GM23338 (cell line): ENCODE measurements around the gene GPR137C. TPM values are rescaled to one million over a fixed set of nuclear protein-coding genes. Genes with fewer than 3 reads are reported as not detected.

ENCODE experiments used
- ATAC-seq: fragments of 200-7000 bp; cut with Tn5 transposase; 3 replicates; pipeline ENCODE4 v1.9.1; 2020
- DNase-seq: peaks from one replicate; pipeline ENCODE4 v3.0.0-alpha.2; 2015; ENCODE audit warnings: low spot score
- H2AFZ ChIP-seq: fragments of 200-600 bp; sonication (generic); 2 replicates; pipeline ENCODE4 v1.8.0; 2016; ENCODE audit warnings: antibody characterized with exemption, mild to moderate bottlenecking, moderate library complexity
- H3F3A ChIP-seq: fragments of 200-600 bp; sonication (generic); replicated peaks from 2 replicates; pipeline ENCODE4 v1.8.0; 2017; ENCODE audit warnings: antibody characterized with exemption, mixed run types, low read depth
- H3K27ac ChIP-seq: fragments of 200-600 bp; sonication (generic); 2 replicates; pipeline ENCODE4 v1.6.1; 2016; ENCODE audit warnings: low read depth
- H3K27me3 ChIP-seq: fragments of 200-600 bp; sonication (generic); 2 replicates; pipeline ENCODE4 v1.8.0; 2016; ENCODE audit warnings: mild to moderate bottlenecking, mixed run types, moderate library complexity; ENCODE audit not compliant: insufficient read depth
- H3K36me3 ChIP-seq: fragments of 200-600 bp; sonication (generic); 2 replicates; pipeline ENCODE4 v1.8.0; 2016; ENCODE audit warnings: mild to moderate bottlenecking; ENCODE audit not compliant: insufficient read depth
- H3K4me1 ChIP-seq: fragments of 200-600 bp; sonication (generic); 2 replicates; pipeline ENCODE4 v1.8.0; 2016; ENCODE audit warnings: mild to moderate bottlenecking, moderate library complexity; ENCODE audit not compliant: insufficient read depth
- H3K4me2 ChIP-seq: fragments of 200-600 bp; sonication (generic); 2 replicates; pipeline ENCODE4 v1.7.1; 2017; ENCODE audit warnings: mixed run types
- H3K4me3 ChIP-seq: fragments of 200-600 bp; sonication (generic); 2 replicates; pipeline ENCODE4 v1.6.1; 2016; ENCODE audit warnings: mixed run types
- H3K79me2 ChIP-seq: fragments of 200-600 bp; sonication (generic); replicated peaks from 2 replicates; pipeline ENCODE4 v1.8.0; 2017; ENCODE audit warnings: mild to moderate bottlenecking; ENCODE audit not compliant: insufficient read depth
- H3K9me2 ChIP-seq: fragments of 200-600 bp; sonication (generic); 2 replicates; pipeline ENCODE4 v1.8.0; 2017; ENCODE audit not compliant: insufficient read depth
- H4K20me1 ChIP-seq: fragments of 200-600 bp; sonication (generic); replicated peaks from 2 replicates; pipeline ENCODE4 v1.8.0; 2017; ENCODE audit warnings: mild to moderate bottlenecking; ENCODE audit not compliant: insufficient read depth
- H3K27ac Mint-ChIP-seq: 2 replicates; pipeline ENCODE4 v1.8.0; 2020; ENCODE audit warnings: inconsistent platforms, mild to moderate bottlenecking, moderate library complexity, mixed read lengths
- H3K27me3 Mint-ChIP-seq: 3 replicates; pipeline ENCODE4 v1.8.0; 2022; ENCODE audit warnings: low read depth, mild to moderate bottlenecking, moderate library complexity, mixed read lengths, inconsistent platforms; ENCODE audit not compliant: insufficient read depth, poor library complexity
- H3K36me3 Mint-ChIP-seq: 3 replicates; pipeline ENCODE4 v1.8.0; 2021; ENCODE audit warnings: low read depth, mild to moderate bottlenecking, inconsistent platforms, moderate library complexity, mixed read lengths
- H3K4me1 Mint-ChIP-seq: 3 replicates; pipeline ENCODE4 v1.8.0; 2020; ENCODE audit warnings: mild to moderate bottlenecking, inconsistent platforms, mixed read lengths
- H3K4me3 Mint-ChIP-seq: 3 replicates; pipeline ENCODE4 v1.8.0; 2021; ENCODE audit warnings: moderate library complexity, mild to moderate bottlenecking, inconsistent platforms, mixed read lengths
- H3K9me3 Mint-ChIP-seq: 3 replicates; pipeline ENCODE4 v1.8.0; 2020; ENCODE audit warnings: moderate library complexity, mild to moderate bottlenecking, inconsistent platforms, mixed read lengths
- CREB1 ChIP-seq: fragments of 250-450 bp; sonication (Bioruptor Pico); IDR thresholded peaks from 2 replicates; pipeline ENCODE4 v1.5.0; 2020; ENCODE audit warnings: low read depth, mild to moderate bottlenecking, moderate library complexity
- EZH2 ChIP-seq: fragments of 200-600 bp; sonication (generic); IDR thresholded peaks from one replicate; pipeline ENCODE4 v1.8.0; 2017; ENCODE audit warnings: antibody characterized with exemption, mild to moderate bottlenecking, low read depth; ENCODE audit not compliant: unreplicated experiment
- JUNB ChIP-seq: IDR thresholded peaks from one replicate; pipeline ENCODE4 v1.6.1; 2016; ENCODE audit warnings: antibody characterized with exemption; ENCODE audit not compliant: unreplicated experiment
- NANOG ChIP-seq: IDR thresholded peaks from 2 replicates; pipeline ENCODE4 v1.6.1; 2016; ENCODE audit warnings: antibody characterized with exemption, borderline replicate concordance
- POLR2AphosphoS5 ChIP-seq: IDR thresholded peaks from 2 replicates; pipeline ENCODE4 v1.6.1; 2016; ENCODE audit warnings: antibody characterized with exemption, low read depth
- REST ChIP-seq: IDR thresholded peaks from one replicate; pipeline ENCODE4 v1.6.1; 2018; ENCODE audit warnings: antibody characterized with exemption; ENCODE audit not compliant: unreplicated experiment
- STAT1 ChIP-seq: IDR thresholded peaks from one replicate; pipeline ENCODE4 v1.6.1; 2016; ENCODE audit warnings: antibody characterized with exemption; ENCODE audit not compliant: unreplicated experiment
- ZNF114 ChIP-seq: fragments of 250-450 bp; sonication (Bioruptor Pico); IDR thresholded peaks from 2 replicates; pipeline ENCODE4 v1.5.0; 2020; ENCODE audit warnings: mild to moderate bottlenecking, moderate library complexity
- ZNF331 ChIP-seq: fragments of 250-450 bp; sonication (Bioruptor Pico); IDR thresholded peaks from 2 replicates; pipeline ENCODE4 v1.5.0; 2020; ENCODE audit warnings: low read depth, mild to moderate bottlenecking, moderate library complexity
- polyA plus RNA-seq: library from polyadenylated mRNA; unstranded; fragments of >200 nt; fragmentation: Nextera tagmentation; extraction: Ambion mirVana; gene quantifications from 2 replicates; pipeline ENCODE4 v1.2.1, GENCODE V29; 2016
- total RNA-seq: library from RNA; depleted of rRNA; stranded (reverse); fragments of >200 nt; shearing (Covaris generic); gene quantifications from 2 replicates; pipeline ENCODE4 v1.2.3, GENCODE V29; 2014
- TF ChIP-seq, protein P1 (sequence below), 2 experiments: fragments of 200-600 bp in 1 of 2; sonication (generic) in 1 of 2; conservative IDR thresholded peaks; 2 replicates each; pipeline versions ENCODE4 v1.5.1 to v1.6.1; 2016 to 2017; ENCODE audit warnings: antibody characterized with exemption in 2 of 2, low read depth in 2 of 2, mild to moderate bottlenecking in 2 of 2, moderate library complexity in 1 of 2
- TF ChIP-seq, protein P2 (sequence below): fragments of 250-450 bp; sonication (Bioruptor Pico); IDR thresholded peaks from 2 replicates; pipeline ENCODE4 v1.5.0; 2020; ENCODE audit warnings: mild to moderate bottlenecking, moderate library complexity

The GPR137C gene
- total and polyA plus RNA-seq, 2 experiments from 2014 or later, result 2.2 to 5.2 TPM

DNA sequence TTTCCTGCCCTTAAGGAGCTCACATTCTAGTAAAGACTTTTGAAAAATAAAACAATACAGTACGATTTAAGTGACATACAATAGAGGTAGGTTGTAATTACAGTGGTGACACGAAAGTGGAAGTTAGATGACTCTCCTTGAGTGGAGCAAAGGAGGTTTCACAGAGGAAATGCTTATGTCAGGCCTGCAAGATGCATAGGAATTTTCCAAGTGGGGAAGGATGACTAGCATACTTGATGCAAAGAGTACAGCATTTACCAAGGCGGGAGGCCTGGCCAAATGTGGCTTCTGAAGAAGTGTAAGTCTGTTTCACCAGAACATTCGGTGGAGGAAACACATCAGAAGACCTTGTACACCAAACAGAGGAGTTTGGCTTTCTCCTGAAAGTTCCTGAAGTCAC, 87.5 kb downstream of the GPR137C start (continued):
- TF ChIP-seq REST (no peak), ZNF331 (no peak)

DNA sequence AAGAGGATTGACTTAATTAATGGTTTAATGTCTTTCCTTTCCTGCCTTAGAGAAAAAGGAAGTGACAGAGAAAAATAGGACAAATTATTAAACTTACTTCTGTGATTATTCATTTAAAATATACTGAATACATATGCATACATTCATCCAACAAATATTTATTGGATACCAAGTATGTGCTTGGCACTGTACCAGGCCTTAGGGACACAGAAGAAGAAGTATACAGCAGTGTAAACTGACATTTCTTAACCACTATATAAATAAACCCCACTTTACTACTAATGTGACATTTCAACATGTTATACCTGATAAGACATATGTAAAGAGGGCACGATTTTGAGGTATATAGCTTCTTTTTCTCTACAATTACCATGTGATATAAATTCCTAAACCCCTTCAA, 89.1 kb downstream of the GPR137C start:
- no peak for ATAC-seq
- TF ChIP-seq, protein P1, sequence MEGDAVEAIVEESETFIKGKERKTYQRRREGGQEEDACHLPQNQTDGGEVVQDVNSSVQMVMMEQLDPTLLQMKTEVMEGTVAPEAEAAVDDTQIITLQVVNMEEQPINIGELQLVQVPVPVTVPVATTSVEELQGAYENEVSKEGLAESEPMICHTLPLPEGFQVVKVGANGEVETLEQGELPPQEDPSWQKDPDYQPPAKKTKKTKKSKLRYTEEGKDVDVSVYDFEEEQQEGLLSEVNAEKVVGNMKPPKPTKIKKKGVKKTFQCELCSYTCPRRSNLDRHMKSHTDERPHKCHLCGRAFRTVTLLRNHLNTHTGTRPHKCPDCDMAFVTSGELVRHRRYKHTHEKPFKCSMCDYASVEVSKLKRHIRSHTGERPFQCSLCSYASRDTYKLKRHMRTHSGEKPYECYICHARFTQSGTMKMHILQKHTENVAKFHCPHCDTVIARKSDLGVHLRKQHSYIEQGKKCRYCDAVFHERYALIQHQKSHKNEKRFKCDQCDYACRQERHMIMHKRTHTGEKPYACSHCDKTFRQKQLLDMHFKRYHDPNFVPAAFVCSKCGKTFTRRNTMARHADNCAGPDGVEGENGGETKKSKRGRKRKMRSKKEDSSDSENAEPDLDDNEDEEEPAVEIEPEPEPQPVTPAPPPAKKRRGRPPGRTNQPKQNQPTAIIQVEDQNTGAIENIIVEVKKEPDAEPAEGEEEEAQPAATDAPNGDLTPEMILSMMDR (conservative IDR thresholded peaks at IDR 0.05; ENCODE audit: low read depth in 2 of 2), result no peak
- no peak for TF ChIP-seq CREB1
- no peak for TF ChIP-seq NANOG
- TF ChIP-seq POLR2AphosphoS5, result no peak
- TF ChIP-seq JUNB, result no peak
- TF ChIP-seq, protein P2, sequence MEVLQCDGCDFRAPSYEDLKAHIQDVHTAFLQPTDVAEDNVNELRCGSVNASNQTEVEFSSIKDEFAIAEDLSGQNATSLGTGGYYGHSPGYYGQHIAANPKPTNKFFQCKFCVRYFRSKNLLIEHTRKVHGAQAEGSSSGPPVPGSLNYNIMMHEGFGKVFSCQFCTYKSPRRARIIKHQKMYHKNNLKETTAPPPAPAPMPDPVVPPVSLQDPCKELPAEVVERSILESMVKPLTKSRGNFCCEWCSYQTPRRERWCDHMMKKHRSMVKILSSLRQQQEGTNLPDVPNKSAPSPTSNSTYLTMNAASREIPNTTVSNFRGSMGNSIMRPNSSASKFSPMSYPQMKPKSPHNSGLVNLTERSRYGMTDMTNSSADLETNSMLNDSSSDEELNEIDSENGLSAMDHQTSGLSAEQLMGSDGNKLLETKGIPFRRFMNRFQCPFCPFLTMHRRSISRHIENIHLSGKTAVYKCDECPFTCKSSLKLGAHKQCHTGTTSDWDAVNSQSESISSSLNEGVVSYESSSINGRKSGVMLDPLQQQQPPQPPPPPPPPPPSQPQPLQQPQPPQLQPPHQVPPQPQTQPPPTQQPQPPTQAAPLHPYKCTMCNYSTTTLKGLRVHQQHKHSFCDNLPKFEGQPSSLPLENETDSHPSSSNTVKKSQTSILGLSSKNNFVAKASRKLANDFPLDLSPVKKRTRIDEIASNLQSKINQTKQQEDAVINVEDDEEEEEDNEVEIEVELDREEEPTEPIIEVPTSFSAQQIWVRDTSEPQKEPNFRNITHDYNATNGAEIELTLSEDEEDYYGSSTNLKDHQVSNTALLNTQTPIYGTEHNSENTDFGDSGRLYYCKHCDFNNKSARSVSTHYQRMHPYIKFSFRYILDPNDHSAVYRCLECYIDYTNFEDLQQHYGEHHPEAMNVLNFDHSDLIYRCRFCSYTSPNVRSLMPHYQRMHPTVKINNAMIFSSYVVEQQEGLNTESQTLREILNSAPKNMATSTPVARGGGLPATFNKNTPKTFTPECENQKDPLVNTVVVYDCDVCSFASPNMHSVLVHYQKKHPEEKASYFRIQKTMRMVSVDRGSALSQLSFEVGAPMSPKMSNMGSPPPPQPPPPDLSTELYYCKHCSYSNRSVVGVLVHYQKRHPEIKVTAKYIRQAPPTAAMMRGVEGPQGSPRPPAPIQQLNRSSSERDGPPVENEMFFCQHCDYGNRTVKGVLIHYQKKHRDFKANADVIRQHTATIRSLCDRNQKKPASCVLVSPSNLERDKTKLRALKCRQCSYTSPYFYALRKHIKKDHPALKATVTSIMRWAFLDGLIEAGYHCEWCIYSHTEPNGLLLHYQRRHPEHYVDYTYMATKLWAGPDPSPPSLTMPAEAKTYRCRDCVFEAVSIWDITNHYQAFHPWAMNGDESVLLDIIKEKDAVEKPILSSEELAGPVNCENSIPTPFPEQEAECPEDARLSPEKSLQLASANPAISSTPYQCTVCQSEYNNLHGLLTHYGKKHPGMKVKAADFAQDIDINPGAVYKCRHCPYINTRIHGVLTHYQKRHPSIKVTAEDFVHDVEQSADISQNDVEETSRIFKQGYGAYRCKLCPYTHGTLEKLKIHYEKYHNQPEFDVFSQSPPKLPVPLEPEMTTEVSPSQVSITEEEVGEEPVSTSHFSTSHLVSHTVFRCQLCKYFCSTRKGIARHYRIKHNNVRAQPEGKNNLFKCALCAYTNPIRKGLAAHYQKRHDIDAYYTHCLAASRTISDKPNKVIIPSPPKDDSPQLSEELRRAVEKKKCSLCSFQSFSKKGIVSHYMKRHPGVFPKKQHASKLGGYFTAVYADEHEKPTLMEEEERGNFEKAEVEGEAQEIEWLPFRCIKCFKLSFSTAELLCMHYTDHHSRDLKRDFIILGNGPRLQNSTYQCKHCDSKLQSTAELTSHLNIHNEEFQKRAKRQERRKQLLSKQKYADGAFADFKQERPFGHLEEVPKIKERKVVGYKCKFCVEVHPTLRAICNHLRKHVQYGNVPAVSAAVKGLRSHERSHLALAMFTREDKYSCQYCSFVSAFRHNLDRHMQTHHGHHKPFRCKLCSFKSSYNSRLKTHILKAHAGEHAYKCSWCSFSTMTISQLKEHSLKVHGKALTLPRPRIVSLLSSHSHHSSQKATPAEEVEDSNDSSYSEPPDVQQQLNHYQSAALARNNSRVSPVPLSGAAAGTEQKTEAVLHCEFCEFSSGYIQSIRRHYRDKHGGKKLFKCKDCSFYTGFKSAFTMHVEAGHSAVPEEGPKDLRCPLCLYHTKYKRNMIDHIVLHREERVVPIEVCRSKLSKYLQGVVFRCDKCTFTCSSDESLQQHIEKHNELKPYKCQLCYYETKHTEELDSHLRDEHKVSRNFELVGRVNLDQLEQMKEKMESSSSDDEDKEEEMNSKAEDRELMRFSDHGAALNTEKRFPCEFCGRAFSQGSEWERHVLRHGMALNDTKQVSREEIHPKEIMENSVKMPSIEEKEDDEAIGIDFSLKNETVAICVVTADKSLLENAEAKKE (CRISPR knock-in tag), result no peak
- no peak for TF ChIP-seq EZH2
- TF ChIP-seq STAT1, result no peak
- TF ChIP-seq REST, result no peak
- TF ChIP-seq ZNF114 (CRISPR knock-in tag), result no peak

More for the DNA sequence above, 89.1 kb downstream of the GPR137C start:
- Mint-ChIP-seq H3K9me3 (peaks cover 7% of the 10 kb centered on the region; the same call in 2 of the 3 replicates), H3K27ac (no peak overlapping the region), H3K27me3 (peaks cover 2% of the 10 kb centered on the region), H3K4me1 (no peaks in the 10 kb centered on the region), H3K4me3 (no peak overlapping the region), H3K36me3 (peaks cover 32% of the 10 kb centered on the region)
- no peaks in the 10 kb centered on the region for H3F3A ChIP-seq
- no peak overlapping the region for H3K27ac ChIP-seq
- H3K79me2 ChIP-seq, result no peaks in the 10 kb centered on the region
- H3K9me2 ChIP-seq, result no peaks in the 10 kb centered on the region
- no peaks in the 10 kb centered on the region for H3K27me3 ChIP-seq
- DNase-seq, result no peak
- H3K4me3 ChIP-seq, result no peak overlapping the region
- H2AFZ ChIP-seq, result no peak overlapping the region
- peaks cover 3% of the 10 kb centered on the region; the same call in 1 of the 2 replicates for H3K36me3 ChIP-seq
- no peaks in the 10 kb centered on the region; the same call in 1 of the 2 replicates for H4K20me1 ChIP-seq
- H3K4me1 ChIP-seq, result no peaks in the 10 kb centered on the region
- H3K4me2 ChIP-seq, result no peak overlapping the region
